ENCODE data around the gene STAC3.

GRCh38 chr12:57233357-57234232 is 17.4 kb downstream of the STAC3 start:
- TF ChIP-seq MAX (IDR thresholded peaks at IDR 0.05) (no peak), CTCF (IDR thresholded peaks at IDR 0.05) (no peak), CHD2 (IDR thresholded peaks at IDR 0.05; ENCODE audit: low read length, partially characterized antibody) (no peak), BHLHE40 (IDR thresholded peaks at IDR 0.05; ENCODE audit: low read depth, low read length) (no peak), RFX5 (IDR thresholded peaks at IDR 0.05) (no peak), ZFP36 (IDR thresholded peaks at IDR 0.05; ENCODE audit: borderline replicate concordance, partially characterized antibody) (no peak), REST (IDR thresholded peaks at IDR 0.05) (no peak), POLR2A (IDR thresholded peaks at IDR 0.05; ENCODE audit: low read length) (no peak), KDM5A (IDR thresholded peaks at IDR 0.05) (no peak), ZSCAN20 (CRISPR knock-in tag; IDR thresholded peaks at IDR 0.05) (no peak)
